HG02981 (cell line): Measurements from ENCODE around the gene CHMP5.
"Not testable (repeated sequence)": the region's sequence is repeated elsewhere in the genome, so short reads cannot be mapped to it uniquely, and the experiment has no call there.

Experiments used
- ATAC-seq: cut with Tn5 transposase; IDR thresholded peaks from one replicate; pipeline ENCODE4 v1.9.1; 2021; ENCODE audit warnings: mild to moderate bottlenecking, moderate library complexity; ENCODE audit not compliant: unreplicated experiment

Gene CHMP5

GRCh38 chr9:33311953-33312352 is 47.1 kb downstream of the CHMP5 start:
- ATAC-seq: no peak

GRCh38 chr9:33315371-33315770 is 50.5 kb downstream of the CHMP5 start:
- ATAC-seq: no peak

DNA sequence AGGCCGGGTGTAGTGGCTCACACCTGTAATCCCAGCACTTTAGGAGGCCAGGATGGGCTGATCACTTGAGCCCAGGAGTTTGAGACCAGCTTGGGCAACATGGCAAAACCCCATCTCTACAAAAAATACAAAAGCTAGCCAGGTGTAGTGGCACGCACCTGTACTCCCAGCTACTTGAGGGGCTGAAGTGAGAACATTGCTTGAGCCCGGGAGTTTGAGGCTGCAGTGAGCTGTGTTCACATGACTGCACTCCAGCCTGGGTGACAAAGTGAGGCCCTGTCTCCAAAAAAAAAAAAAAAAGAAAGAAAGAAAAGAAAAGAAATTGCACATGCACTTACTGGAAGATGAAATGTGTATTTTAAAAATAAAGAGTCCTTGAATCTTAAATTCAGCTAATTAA is 52.3 kb downstream of the CHMP5 start:
- not testable (repeated sequence) for ATAC-seq

GRCh38 chr9:33318225-33318624 is 53.4 kb downstream of the CHMP5 start:
- ATAC-seq: no peak

- no peak for ATAC-seq
Measured at GRCh38 chr9:33318781-33319180, 53.9 kb downstream of the CHMP5 start.

GRCh38 chr9:33320230-33320567 is 55.4 kb downstream of the CHMP5 start:
- no peak for ATAC-seq

DNA sequence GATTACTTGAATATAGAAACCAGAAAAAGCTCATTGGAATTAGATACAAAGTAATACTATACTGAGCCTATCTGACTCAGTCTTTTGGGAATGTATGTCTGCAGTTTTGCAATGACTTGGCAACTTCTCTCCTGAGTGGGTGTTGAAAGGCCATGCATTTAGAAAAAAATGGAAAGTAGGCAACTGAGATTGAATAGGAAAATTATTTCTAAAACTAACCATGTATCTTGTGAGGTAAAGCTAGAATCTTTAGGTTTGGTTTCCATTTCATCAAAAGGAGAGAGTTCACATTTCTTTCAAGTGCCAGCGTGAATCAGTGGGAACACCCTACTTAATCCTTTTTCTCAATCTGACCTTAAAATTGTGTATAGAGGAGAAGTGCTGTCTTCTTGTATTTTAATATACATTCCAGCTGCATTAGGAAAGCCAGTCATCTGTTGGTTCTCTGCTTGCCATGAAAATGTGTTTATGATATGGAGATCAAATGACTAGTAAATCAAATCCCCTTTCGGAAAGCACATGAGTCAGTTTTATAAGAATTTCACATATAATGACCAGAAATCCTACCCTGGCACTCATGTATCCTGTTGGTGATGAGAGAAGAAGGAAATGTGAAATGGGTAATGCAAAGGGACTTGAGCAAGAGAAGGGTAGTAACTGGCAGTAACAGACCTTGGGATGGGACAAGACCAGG is 55.9 kb downstream of the CHMP5 start:
- ATAC-seq: no peak

- ATAC-seq: no peak
Measured at GRCh38 chr9:33329117-33329563, 64.3 kb downstream of the CHMP5 start.

DNA sequence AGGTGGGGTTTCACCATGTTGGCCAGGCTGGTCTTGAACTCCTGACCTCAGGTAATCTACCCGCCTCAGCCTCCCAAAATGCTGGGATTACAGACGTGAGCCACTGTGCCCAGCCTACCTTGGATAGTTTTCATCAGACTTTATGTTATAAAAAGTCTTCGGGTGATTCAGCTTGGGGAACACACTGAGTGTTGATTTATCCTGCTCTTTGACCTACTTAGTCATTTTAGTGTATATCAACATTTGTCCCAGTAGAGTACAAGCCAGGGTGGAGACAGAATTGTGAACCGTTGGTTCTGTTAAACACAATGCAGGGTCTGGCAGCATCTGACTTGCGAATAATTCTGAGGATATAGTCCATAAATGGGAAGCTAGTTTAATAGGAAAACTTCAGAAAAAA is 65.1 kb downstream of the CHMP5 start:
- ATAC-seq: no peak

DNA sequence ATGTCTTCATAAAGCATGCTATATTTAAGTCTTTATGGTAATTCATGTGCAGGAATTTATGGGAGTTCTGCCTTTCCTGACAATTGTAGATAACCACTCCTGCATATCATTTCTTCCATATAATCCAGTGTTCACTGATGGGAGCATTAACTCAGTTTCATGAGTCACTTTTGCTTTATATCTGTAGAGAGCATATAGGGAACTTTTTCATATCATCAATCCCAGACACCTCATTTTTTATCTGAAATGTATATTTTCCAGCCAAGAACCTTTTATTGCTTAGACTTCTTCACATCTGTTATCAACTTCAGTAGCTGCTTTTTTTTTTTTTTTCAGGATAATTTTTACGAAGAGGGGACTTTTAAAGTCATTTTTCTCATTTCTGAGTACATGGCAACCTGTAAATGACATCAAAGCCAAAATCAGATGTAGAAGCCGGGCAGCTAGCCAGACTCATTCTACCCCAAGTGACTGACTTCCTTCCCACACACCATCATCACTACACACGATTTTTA is 66.6 kb downstream of the CHMP5 start:
- ATAC-seq: no peak
